ENCODE results near the gene SUSD6.

DNA sequence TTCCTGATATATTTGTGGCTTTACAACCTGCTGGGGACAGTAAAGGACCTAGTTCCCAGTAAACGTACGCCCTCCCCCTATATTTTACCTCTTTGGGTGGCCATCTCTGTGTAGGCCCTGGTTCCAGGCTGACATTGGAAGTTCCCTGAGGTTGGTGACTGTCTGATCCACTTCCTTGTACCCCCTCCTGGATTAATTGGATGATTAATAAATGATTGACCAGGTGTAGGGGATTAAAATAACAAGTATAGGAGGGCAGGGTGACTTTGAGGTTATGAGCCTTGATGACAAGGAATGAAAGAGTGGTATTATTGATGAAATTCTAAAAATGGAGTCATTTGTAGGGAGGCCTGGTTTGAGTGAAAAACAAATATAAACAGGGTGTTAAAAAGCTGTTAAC, 9.6 kb downstream of the SUSD6 start:
- TF ChIP-seq CTCF (IDR thresholded peaks at IDR 0.05) (no peak), POLR2A (IDR thresholded peaks at IDR 0.05) (no peak)
